Forelimb muscle (tissue), 1 donor: ENCODE measurements around the gene ACER1. TPM values are rescaled to one million over a fixed set of nuclear protein-coding genes. Genes with fewer than 3 reads are reported as not detected.
"Not testable (repeated sequence)": the region's sequence is repeated elsewhere in the genome, so short reads cannot be mapped to it uniquely, and the experiment has no call there.

Source experiments
- DNase-seq: peaks from one replicate; pipeline ENCODE4 v3.0.0-alpha.2; 2013; ENCODE audit warnings: low read depth
- polyA plus RNA-seq: library from polyadenylated mRNA; unstranded; fragments of 120-200 nt; gene quantifications from one replicate; pipeline ENCODE4 v1.2.1, GENCODE V29; 2013; ENCODE audit not compliant: insufficient read length

Gene ACER1, protein sequence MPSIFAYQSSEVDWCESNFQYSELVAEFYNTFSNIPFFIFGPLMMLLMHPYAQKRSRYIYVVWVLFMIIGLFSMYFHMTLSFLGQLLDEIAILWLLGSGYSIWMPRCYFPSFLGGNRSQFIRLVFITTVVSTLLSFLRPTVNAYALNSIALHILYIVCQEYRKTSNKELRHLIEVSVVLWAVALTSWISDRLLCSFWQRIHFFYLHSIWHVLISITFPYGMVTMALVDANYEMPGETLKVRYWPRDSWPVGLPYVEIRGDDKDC
- 0.13 TPM for polyA plus RNA-seq

DNA sequence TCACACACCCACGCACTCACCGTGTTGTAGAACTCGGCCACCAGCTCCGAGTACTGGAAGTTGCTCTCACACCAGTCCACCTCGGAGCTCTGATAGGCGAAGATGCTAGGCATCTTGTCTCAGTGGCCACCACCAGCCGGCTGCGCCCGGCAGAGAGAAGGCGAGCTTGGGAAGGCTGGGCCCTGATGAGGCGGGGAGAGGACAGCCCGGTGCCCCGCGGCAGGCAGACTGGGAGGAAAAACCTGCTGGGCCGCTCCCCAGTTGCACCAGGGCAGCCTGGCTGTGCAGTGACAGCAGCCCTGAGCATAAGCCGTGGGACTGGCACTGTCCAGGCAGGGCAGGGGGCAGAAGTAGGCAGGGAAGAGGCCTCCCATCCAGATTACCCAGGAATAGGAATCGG lies at the start of gene ACER1:
Gene ACER1 (minus strand): TSS at position 174 of the 400 bp plus-strand sequence. CDS start 61 bp downstream, at position 113.
- no peak for DNase-seq

DNA sequence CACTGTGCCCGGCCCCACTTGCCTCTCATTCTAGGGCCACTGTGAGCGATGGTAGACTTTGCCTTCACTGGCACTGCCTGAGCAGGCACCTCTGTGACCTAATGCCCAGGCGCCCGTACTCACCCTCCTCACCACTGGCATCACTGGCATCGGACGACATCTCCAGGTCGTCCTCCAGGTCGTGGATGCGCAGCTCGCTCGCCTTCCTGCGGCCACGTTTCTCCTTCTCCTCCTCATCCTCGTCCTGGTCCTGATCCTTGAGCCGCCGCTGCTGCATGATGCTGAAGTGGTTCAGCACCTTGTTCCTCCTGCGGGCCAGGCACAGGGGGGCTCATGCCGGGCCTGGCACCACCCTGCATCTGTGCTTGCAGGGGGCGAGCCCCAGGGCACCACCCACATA lies 49.8 kb upstream of the ACER1 start:
- no peak for DNase-seq

DNA sequence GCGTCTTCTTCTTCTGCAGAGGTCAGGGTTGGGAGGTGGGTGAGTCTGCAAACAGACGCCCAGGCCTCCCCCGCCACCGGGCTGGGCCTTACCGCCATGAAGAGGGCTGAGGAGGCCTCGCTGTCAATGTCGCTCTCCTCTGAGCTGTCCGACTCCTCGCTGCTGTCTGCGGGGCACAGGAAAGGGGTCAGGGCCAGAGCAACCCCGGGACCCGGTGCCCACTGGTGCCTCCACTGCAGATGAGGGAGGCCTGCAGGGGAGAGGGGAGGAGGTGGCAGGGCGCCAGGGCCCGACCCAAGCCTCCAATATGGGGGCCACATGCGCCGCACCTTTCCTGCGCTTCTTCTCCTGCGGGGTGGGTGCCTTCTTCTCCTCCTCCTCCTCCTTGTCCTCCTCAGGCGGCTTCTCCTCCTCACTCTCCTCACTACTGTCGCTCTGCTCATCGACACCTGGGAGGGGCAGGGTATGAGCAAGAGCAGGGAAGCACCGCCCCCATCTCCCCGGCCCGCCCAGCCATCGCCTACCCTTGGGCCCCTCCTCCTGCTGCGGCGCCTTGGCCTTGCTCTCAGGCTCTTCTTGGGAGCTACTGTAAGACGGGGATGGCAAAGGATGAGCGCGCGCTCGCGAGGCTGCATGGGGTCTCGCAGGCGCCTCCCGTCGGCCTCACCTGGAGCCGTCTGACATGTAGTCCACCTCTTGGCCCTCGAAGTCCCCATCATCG lies 47.8 kb upstream of the ACER1 start:
- DNase-seq, result no peak

DNA sequence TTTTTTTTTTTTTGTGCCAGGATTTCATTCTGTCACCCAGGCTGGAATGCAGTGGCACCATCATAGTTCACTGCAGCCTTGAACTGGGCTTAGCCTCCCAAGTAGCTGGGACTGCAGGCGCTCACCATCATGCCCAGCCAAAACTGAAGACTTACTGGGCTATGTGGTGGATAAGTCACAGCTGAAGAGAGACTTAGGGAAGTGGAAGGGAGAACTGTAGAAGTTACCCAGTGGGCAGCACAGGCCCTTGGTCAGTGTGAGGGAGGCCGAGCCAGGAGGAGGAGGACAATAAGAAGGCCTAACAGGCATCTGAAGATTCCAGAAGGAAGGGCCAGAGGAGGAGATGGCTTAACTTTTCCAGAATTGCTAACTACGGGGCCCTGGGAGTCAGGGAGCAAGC lies 46.3 kb upstream of the ACER1 start:
- no peak for DNase-seq

DNA sequence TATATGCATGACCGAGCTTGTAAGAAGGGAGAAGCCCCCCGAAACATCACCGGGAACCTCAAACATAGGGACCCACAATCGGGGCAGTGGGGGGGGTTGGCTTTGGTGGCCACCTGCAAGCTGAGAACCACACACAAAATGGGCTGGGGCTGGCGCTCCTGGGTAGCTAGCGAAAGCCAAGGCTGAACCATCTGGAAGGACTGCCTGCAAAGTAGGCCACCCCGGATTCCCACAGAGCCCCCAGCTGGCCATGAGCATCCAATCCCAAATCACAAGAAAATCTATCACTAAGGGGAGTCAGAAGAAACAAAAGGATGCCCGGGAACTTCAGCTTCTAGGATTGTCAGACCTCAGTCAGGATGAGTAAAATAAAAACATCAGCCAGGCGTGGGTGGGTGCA lies 45.1 kb upstream of the ACER1 start:
- DNase-seq, result no peak

DNA sequence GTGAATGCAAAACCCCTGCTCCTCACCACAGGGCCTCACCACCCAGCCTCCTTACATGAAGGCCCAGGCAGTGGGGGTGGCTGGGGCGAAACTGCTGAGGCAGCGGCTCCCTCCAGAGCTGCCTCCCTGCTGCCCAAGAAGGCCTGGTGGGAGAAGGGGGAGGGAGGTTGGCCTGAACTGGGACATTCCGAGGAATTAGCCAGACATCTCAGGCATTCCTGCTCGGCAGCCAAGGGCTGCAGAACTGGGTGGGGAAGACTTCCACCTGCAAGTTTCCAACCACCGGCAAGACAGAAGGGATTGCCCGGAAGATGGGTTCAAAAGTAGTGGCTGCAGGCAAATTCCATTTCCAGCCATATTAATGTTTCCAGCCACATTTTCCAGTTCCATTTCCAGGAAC lies 44.6 kb upstream of the ACER1 start:
- DNase-seq, result no peak

DNA sequence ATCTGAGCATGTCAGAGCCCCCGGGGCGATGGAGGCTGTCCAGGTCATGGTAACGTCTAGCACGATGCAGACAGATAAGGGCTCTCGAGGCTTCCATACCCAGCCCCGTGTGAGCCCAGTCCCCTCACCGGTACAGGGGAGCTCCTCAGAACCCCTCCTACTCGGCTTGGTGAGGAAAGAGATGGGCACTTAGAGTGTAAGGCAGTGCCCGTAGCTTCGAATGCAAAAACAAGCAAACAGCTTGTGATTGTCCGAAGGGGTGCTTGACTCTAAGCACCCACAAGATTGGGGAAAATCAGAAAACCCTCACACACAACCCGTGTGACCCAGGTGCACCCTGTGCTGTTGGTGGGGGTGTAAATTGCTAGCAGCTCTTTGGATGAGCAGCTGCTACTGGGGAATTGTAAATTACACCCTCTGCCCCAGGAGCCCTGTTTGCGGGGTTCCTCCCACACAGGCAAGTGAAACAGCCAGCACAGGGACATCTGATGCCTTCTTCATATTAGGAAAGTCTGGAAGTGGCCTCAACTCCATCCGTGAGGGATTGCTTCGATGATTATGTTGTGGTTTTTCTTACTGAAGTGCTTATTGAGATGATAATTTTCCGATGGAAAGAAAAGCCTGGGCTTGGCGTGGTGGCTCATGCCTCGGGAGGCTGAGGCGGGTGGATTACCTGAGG lies 43.2 kb upstream of the ACER1 start:
- no peak for DNase-seq

DNA sequence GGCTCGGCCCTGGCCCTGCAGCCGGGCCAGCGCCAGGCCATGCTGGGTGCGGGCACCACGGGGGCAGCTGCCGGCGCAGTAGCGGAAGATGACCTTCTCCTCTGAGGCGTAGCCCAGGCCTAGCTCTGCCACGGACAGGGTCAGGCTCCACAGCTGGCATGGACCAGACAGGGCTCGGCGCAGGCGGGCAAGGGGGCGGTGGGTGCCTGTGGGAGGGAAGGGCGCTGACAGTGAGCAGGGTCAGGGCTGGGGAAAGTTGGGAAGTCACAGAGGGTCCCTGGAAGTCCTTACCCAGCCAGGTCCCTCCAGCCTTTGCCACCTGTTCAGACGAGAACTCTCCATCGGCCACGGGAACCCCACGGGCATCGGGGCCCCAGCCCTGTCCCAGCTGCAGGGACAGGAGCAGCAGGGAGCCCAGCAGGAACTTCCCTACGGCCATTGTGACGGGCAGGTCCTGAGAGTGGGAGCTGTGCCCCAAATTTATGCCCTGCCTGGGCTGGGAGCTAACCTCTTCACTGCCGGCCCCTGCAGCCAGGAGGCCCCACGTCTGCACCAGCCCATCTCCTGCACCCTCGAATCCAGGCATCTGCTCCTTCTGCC lies 42.1 kb upstream of the ACER1 start, which contains the start of gene PSPN:
Gene PSPN (minus strand): TSS at position 523 of the 600 bp plus-strand sequence. CDS start 84 bp downstream, at position 439.
- no peak for DNase-seq

DNA sequence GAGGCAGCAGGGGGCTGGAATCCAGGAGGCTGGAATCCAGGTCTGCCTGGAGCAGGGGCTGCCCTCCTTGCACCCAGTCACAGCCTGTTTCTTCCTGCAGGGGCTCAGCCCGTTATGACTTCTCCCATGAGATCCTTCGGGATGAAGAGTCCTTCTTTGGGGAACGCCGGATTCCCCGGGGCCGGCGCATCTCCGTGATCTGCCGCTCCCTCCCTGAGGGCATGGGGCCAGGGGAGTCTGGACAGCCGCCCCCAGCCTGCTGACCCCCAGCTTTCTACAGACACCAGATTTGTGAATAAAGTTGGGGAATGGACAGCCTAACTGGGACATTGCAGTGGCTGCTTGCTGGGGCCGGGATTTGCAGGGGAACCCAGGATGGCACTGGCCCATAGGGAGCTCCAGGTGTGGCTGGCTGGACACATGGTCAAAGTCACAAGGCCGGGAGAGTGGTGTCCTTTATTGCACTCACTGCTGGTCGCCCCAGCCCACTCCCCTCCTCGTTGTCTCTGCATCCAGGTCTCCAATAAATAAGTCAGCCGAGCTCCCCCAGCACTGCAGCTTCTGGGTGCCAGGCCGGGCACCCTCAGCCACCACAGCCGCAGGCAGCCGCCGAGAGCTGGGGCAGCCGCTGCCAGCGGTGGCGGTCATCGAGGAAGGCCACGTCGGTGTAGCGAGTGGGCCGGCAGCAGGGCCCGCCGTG lies 41.4 kb upstream of the ACER1 start:
- DNase-seq, result no peak

DNA sequence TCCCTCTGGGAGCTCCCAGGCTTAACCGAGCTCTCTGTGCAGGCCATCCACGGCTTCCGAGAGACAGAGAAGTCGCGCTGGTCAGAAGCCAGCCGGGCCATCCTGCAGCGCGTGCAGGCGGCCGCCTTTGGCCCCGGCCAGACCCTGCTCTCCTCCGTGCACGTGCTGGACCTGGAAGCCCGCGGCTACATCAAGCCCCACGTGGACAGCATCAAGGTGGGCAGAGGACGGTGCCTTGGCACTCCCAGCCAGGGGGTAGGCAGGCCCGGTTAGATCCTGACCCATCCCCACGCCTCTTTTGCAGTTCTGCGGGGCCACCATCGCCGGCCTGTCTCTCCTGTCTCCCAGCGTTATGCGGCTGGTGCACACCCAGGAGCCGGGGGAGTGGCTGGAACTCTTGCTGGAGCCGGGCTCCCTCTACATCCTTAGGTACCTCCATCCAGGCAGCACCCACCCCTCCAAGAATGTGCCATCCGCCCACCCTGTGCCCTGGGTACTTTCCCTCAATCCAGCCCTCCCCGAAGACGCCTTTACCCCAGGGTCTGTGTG lies 40.8 kb upstream of the ACER1 start:
- no peak for DNase-seq

DNA sequence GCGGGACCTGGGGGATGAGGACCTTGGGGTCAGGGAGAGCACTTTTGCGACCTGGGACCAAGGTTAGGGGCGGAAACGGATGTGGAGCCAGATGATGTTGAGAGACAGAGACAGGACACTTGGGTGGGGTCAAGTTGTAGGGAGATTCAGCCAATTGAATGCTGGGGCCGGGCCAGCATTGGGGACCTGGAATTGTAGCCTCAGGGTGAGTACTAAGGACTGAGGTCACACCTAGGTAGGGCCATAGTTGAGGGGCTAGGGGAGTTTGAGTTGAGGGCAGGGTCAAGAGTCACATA lies 40.3 kb upstream of the ACER1 start:
- no peak for DNase-seq

DNA sequence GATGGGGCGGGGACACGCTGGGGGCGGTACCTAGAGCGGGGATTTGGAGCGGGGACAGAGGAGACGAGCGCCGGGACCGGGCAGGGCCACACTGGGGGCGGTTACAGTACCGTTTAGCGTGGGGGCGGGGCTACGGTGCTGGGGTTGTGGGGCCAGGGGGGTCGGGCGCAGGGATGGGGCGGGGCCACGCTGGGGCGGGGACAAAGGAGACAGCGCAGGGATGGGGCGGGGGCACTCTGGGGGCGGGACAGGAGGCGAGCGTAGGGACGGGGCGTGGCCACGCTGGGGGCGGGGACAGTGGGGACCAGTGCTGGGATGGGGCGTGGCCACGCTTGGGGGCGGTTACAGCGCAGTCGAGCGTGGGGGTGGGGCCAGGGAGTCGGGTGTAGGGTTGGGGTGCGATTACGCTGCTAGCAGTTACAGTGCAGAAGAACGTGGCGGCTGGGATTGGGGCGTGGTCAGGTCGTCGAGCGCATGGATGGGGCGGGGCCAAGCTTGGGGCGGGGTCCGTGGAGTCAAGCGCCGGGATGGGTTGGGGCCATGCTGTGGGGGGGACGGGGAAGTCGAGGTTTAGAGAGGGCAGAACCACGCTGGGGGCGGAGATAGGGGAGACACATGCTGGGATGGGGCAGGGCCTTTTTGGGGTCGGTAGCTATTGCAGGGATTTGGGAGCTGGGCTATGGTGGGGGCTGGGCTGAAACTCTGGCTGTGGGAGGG lies 39.8 kb upstream of the ACER1 start:
- DNase-seq, result peak; percentile 90

DNA sequence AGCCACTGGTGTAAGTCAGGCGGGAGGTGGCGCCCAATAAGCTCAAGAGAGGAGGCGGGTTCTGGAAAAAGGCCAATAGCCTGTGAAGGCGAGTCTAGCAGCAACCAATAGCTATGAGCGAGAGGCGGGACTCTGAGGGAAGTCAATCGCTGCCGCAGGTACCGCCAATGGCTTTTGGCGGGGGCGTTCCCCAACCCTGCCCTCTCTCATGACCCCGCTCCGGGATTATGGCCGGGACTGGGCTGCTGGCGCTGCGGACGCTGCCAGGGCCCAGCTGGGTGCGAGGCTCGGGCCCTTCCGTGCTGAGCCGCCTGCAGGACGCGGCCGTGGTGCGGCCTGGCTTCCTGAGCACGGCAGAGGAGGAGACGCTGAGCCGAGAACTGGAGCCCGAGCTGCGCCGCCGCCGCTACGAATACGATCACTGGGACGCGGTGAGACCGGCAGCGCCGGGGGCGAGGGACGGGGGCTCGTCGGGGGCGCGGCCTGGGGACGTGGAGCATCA lies 39.2 kb upstream of the ACER1 start, which contains the start of gene ALKBH7:
Gene ALKBH7 (plus strand): TSS at position 201 of the 502 bp plus-strand sequence. CDS start 27 bp downstream, at position 228.
- DNase-seq, result peak; percentile 100

DNA sequence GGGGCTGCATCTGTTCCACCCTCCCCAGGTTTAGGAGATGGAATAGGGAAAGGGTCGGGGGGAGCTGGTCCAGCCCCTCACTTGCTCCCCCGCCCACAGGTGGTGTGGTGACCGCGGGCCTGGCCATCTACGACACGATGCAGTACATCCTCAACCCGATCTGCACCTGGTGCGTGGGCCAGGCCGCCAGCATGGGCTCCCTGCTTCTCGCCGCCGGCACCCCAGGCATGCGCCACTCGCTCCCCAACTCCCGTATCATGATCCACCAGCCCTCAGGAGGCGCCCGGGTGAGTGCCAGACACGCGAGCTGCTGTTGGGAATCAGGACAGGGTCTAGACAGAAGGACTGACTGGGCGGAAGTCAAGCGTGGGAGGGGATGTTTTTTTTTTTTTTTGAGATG lies 30.9 kb upstream of the ACER1 start:
- DNase-seq, result no peak

DNA sequence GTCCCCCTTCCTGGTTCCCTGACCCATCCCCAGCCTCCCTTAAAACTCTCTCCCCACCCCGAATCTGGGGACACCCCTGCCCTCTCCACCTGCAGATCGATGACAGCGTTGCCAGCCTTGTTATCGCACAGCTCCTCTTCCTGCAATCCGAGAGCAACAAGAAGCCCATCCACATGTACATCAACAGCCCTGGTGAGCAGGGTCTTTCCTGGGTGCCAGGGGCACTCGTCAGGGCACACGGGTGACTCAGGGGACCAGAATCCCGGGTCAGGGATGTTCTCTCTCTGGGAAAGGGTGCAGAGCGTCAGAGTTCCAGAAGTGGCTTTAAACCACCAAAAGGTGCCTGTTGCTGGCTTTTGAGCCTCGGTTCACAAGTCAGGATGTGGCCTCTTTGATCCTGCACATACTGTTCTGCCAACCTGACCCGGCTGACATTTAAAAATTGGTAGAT lies 29.0 kb upstream of the ACER1 start:
- DNase-seq, result no peak

DNA sequence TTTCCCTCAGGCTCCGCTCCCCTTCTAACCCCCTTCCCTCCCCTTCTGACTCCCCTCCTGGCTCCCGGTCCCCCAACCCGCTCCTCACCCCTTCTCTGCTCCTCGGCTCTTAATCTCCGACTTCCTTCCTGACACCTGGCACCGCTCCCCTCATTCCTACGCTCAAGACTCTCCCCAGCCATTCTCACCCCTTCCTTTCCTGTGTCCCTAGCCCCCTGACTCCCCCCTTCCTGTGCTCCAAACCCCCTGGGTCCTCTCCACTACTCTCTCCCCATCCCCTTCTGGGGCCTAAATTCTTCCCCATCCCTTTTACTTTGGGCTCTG lies 28.6 kb upstream of the ACER1 start:
- DNase-seq, result no peak

DNA sequence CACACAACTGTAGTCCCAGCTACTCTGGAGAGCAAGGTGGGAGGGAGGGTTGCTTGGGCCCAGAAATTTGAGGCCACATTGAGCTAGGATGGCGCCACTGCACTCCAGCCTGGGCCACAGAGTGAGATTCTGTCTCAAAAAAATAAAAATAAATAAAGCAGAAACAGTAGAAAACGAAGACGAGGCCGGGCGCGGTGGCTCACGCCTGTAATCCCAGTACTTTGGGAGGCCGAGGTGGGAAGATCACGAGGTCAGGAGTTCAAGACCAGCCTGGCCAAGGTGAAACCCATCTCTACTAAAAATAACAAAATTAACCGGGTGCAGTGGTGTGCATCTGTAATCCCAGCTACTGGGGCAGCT lies 27.4 kb upstream of the ACER1 start:
- not testable (repeated sequence) for DNase-seq

DNA sequence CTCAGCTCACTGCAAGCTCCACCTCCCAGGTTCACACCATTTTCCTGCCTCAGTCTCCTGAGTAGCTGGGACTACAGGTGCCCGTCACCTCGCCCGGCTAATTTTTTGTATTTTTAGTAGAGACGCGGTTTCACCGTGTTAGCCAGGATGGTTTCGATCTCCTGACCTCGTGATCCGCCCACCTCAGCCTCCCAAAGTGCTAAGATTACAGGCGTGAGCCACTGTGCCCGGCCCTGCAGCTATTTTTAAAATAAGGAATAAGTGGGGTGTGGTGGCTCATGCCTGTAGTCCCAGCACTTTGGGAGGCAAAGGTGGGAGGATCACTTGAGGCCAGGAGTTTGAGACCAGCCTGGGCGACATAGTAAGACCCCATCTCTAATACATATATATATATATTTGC lies 27.0 kb upstream of the ACER1 start:
- not testable (repeated sequence) for DNase-seq

DNA sequence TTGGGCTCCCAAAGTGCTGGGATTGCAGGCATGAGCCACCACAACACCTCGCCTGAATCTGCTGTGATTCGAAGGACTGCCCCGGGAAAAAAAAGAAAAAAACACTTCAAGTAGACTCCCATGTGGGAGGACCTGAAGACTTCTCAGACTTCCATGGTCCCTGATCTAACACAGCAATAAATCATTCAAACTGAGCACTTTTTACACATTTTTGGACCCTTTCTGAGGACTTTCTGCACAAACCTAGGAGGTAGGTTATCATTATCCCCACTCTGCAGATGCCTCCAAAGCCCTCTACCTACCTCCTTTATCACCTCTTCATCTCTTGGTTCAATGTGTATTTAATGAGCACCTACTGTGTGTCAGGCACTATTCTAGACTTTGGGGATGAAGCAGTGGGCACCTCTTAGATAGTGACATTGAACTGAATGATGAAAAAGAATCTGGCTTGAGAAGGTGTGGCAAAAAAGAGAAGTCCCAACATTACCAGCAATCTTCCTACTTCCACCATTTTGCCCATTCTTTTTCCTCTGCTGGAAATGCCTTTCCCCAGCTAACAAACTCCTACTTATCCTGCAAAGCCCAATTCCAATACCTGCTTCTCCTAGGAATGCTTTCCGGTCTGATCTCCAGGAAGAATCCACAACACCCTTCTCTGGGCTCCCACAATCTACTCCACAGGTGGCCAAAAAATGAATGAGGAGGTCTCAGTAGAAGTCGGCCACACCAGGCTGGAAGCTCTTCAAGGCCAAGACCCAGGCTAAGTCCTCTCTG lies 26.3 kb upstream of the ACER1 start:
- DNase-seq, result no peak

DNA sequence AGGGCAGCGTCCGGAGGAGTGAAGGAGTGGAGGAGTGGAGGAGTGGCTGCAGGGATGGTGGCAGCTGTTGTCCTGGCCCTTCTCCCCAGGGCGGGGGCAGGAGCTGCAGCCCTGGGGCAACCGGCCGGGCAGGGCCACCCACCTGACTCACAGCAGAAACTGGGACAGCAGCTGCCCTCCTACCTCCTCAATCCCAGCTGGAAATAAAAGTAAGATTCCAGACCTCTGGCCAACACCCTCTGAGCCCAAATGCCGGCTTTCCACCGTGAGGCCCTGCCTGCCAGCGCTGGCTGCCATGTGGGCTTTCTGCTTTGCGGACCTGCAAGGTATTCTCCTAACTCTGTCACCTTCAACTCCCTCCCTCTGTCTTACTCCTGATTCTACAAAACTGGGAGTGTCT lies 24.6 kb upstream of the ACER1 start:
- no peak for DNase-seq
